Heart right ventricle (tissue), 16 donors: ENCODE data around the gene ERGIC1. TPM values are rescaled to one million over a fixed set of nuclear protein-coding genes. Genes with fewer than 3 reads are reported as not detected.

Experiments used
- ATAC-seq, 8 donors: fragments of 200-7000 bp; cut with Tn5 transposase; one replicate each; pipeline ENCODE4 v1.9.1; 2020; ENCODE audit warnings: mild to moderate bottlenecking in 8 of 8, moderate library complexity in 8 of 8, moderate number of reproducible peaks in 1 of 8
- DNase-seq, 2 donors: peaks; one replicate each; pipeline ENCODE4 v3.0.0-alpha.2; 2020
- H3K27ac ChIP-seq, 10 donors: fragments of 200-600 bp; sonication (generic) in 2 of 10; one replicate each; pipeline versions ENCODE4 v1.5.0 to v1.8.0; 2020 to 2022; ENCODE audit warnings: mild to moderate bottlenecking in 3 of 10
- H3K27me3 ChIP-seq, 7 donors: fragments of 200-600 bp; one replicate each; pipeline ENCODE4 v1.8.0; 2021 to 2022; ENCODE audit warnings: mild to moderate bottlenecking in 2 of 7
- H3K36me3 ChIP-seq, 9 donors: fragments of 200-600 bp; sonication (generic) in 1 of 9; one replicate each; pipeline versions ENCODE4 v1.5.0 to v1.8.0; 2020 to 2022; ENCODE audit warnings: mild to moderate bottlenecking in 2 of 9
- H3K4me1 ChIP-seq, 9 donors: fragments of 200-600 bp; sonication (generic) in 1 of 9; one replicate each; pipeline versions ENCODE4 v1.5.0 to v1.8.0; 2020 to 2022; ENCODE audit warnings: mild to moderate bottlenecking in 4 of 9
- H3K4me3 ChIP-seq, 10 donors: fragments of 200-600 bp; sonication (generic) in 2 of 10; one replicate each; pipeline versions ENCODE4 v1.5.0 to v1.8.0; 2020 to 2022; ENCODE audit warnings: mild to moderate bottlenecking in 7 of 10, moderate library complexity in 2 of 10
- H3K9me3 ChIP-seq, 11 donors: fragments of 200-600 bp in 10 of 11; sonication (generic) in 2 of 11; one replicate each; pipeline versions ENCODE4 v1.5.0 to v1.8.0; 2013 to 2022; ENCODE audit warnings: mild to moderate bottlenecking in 2 of 11, control low read depth in 1 of 11, moderate library complexity in 1 of 11
- CTCF ChIP-seq, 9 donors: fragments of 200-600 bp; sonication (generic) in 2 of 9; IDR thresholded peaks; one replicate each; pipeline versions ENCODE4 v1.5.0 to v1.8.0; 2021 to 2022; ENCODE audit warnings: antibody characterized with exemption in 9 of 9, mild to moderate bottlenecking in 5 of 9, moderate library complexity in 1 of 9
- WGBS, 2 donors: extraction: QIAGEN DNeasy Blood & Tissue Kit; methylation state at CpG; one replicate each; pipeline ENCODE4 v1.1.7; 2013; ENCODE audit warnings: inconsistent platforms in 1 of 2; 5-methylcytosine and 5-hydroxymethylcytosine counted together
- intact Hi-C, 10 donors: fragments of 100-400 bp; cut with DNase I; formaldehyde crosslinking; loops; one replicate each; pipeline versions ENCODE4 v1.11.1 to v1.14.2; 2022
- polyA plus RNA-seq, 2 donors: library from polyadenylated mRNA; stranded (reverse); fragments of 200-250 nt; gene quantifications; one replicate each; pipeline ENCODE4 v1.2.3, GENCODE V29; 2013
- total RNA-seq, 10 donors: library from RNA; stranded (reverse); fragmentation: NEBNext Ultra II Directional in 3 of 10; extraction: Animal tissue kit (Norgen Biotek cat#: 25700) in 3 of 10; gene quantifications; one replicate each; pipeline versions ENCODE4 v1.2.1 to v1.2.4, GENCODE V29; 2021 to 2023
- donor health status: Arrhythmogenic right ventricular cardiomyopathy.
- donor health status: ischemic (EF 13 %, LVEDD 7.1; RV severe dilation, severe dysfunction).
- donor health status: healthy with polysubstance abuse.
- donor health status: DM: no; HTN: yes; CAD: no.
- donor health status: DM: no; HTN: no; CAD: no.
- donor health status: ischemic (EF 25% LVEDD 6.9; RV normal size, moderate dysfunction).
- donor health status: ischemic (EF 25% LVEDD 5.7; RV mildly dilated, moderate dysfunction).
- donor health status: healthy.
- donor health status: DM: yes; HTN: yes; CAD: no.
- donor health status: Ischemic cardiomyopathy.
- donor health status: ischemic (EF 35%, LVEDD 5.7; RV mildly dilated, moderate dysfunction).
- donor health status: nonischemic (EF 11% LVEDD 7.7; RV severe dilation, severe dysfunction).
- donor health status: DM: yes; HTN: yes; CAD: no.
- donor health status: PGD.
- donor health status: ischemic (EF 29% LVEDD 5.4; RV normal size, mild dysfunction).
- donor health status: nonischemic (EF 23%, LVEDD 6.1; RV moderate dilation, normal function).

ERGIC1 gene
- total and polyA plus RNA-seq, 12 donors = 48.0 to 91.9 (median 72.5) TPM

- H3K4me1 ChIP-seq = peaks cover 47 to 89% (median 74%) of the 10 kb centered on the region in 9 donors
- WGBS, 2 donors = 91% methylated on average over 4 of the region's 4 CpGs
- peak overlapping the region in 4 of 10 donors; percentile 17 to 97 (median 54) for H3K27ac ChIP-seq
- no peak for DNase-seq
- TF ChIP-seq CTCF (IDR thresholded peaks at IDR 0.05) = no peak
- no peaks in the 10 kb centered on the region for H3K9me3 ChIP-seq
- no peak overlapping the region for H3K4me3 ChIP-seq
- no peaks in the 10 kb centered on the region for H3K27me3 ChIP-seq
- peaks cover 0 to 3% (median 0%) of the 10 kb centered on the region in 9 donors for H3K36me3 ChIP-seq
- intact Hi-C loops = loop anchor here in 3 of 10 donors (5.0 to 10.0 kb wide), 3 partner anchors 36 to 94 kb away; partner anchors contain the start of gene DUSP1 (in 2 of the 3)
- ATAC-seq = no peak
These were observed 32.3 kb downstream of the ERGIC1 start for GRCh38 chr5:172866378-172866777.

DNA sequence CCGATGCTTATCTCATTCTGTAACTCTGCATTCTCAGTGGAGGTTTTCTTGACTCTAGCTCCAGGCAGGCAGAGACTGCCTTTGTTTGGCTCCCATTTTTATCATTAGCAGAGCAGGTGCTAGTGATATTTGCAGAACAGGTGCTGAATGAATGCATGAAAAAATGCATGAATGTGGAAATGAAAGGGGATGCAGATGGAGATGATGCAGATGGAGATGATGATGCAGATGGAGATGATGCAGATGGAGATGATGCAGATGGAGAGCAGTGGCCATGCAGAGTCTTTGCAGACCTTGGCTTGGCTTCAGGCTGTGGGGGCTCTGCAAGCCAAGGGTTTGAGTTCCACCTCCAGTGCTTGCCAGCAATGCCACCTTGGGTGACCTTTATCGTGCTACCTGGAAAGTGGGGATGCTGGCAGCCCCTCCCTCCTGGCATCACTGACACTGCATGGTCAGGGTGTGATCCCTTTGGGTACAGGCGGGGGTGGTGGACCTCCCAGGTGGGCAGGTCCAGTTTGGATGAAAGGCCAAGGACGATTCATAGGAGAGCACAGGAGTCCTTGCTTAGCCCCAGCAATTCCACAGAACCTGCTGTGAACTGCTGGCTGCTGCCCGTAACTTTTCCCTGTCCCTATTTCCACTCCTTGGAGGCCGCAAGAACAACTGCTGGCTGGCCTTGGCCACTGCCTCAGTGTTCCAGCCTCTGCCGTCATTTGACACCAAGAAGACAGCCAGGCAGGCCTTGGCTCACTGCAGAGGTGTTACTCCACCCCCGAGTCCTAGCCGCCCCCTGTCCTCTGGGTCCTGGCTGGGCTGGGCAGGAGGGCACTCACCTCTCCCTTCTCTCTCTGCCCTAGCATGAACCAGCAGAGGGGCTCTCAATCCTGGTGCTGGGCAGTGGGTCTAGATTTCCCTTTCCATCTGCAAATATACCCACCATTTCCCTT lies 33.0 kb downstream of the ERGIC1 start:
- WGBS, 2 donors = 39 to 49% methylated on average over 9 of the region's 9 CpGs
- Histone ChIP-seq H3K27me3 (no peaks in the 10 kb centered on the region), H3K4me1 (peaks cover 46 to 89% (median 75%) of the 10 kb centered on the region in 9 donors), H3K4me3 (no peak overlapping the region), H3K27ac (peak overlapping the region; percentile 82 to 97 (median 92)), H3K9me3 (no peaks in the 10 kb centered on the region), H3K36me3 (peaks cover 0 to 3% (median 0%) of the 10 kb centered on the region in 9 donors)
- no peak for TF ChIP-seq CTCF (IDR thresholded peaks at IDR 0.05)
- peak; percentile 64 to 80 for DNase-seq
- peak in 7 of 8 donors; percentile 28 to 81 (median 48) for ATAC-seq
- intact Hi-C loops = loop anchor here in 3 of 10 donors (5.0 to 10.0 kb wide), 3 partner anchors 35 to 95 kb away; partner anchors contain the start of gene DUSP1 (in 2 of the 3)

GRCh38 chr5:172867761-172868435 lies 33.8 kb downstream of the ERGIC1 start:
- Histone ChIP-seq H3K36me3 (peaks cover 0 to 3% (median 0%) of the 10 kb centered on the region in 9 donors), H3K4me3 (no peak overlapping the region), H3K4me1 (peaks cover 54 to 89% (median 77%) of the 10 kb centered on the region in 9 donors), H3K27me3 (no peaks in the 10 kb centered on the region), H3K9me3 (no peaks in the 10 kb centered on the region), H3K27ac (peak overlapping the region; percentile 82 to 97 (median 92))
- intact Hi-C loops = loop anchor here in 4 of 10 donors (2.0 to 10.0 kb wide), 4 partner anchors 34 to 97 kb away; partner anchors contain the start of gene DUSP1 (in 3 of the 4)
- DNase-seq = no peak
- WGBS, 2 donors = 63 to 70% methylated on average over 11 of the region's 11 CpGs
- TF ChIP-seq CTCF (IDR thresholded peaks at IDR 0.05) = no peak
- no peak for ATAC-seq

- H3K9me3 ChIP-seq = no peaks in the 10 kb centered on the region
- H3K27ac ChIP-seq = peak overlapping the region; percentile 82 to 97 (median 92)
- H3K4me3 ChIP-seq = no peak overlapping the region
- no peaks in the 10 kb centered on the region for H3K27me3 ChIP-seq
- DNase-seq = no peak
- intact Hi-C loops = loop anchor here in 4 of 10 donors (2.0 to 10.0 kb wide), 4 partner anchors 34 to 98 kb away; partner anchors contain the start of gene DUSP1 (in 3 of the 4)
- no peak for TF ChIP-seq CTCF (IDR thresholded peaks at IDR 0.05)
- peaks cover 59 to 94% (median 83%) of the 10 kb centered on the region in 9 donors for H3K4me1 ChIP-seq
- 68 to 78% methylated on average over 9 of the region's 9 CpGs for WGBS, 2 donors
- ATAC-seq = no peak
- peaks cover 0 to 3% (median 0%) of the 10 kb centered on the region in 9 donors for H3K36me3 ChIP-seq
These were observed 34.4 kb downstream of the ERGIC1 start for GRCh38 chr5:172868436-172868923.
